ENCODE results near the gene ARAF.

- TF ChIP-seq CTCF (conservative IDR thresholded peaks at IDR 0.05) (no peak), EZH2 (IDR thresholded peaks at IDR 0.05; ENCODE audit: low read depth) (no peak)
Observed at GRCh38 chrX:47571215-47571614, 10.2 kb downstream of the ARAF start.
